GM18909 (cell line): Measurements from ENCODE around the gene LIPK.

Experiments used
- ATAC-seq: cut with Tn5 transposase; IDR thresholded peaks from one replicate; pipeline ENCODE4 v1.9.1; 2021; ENCODE audit warnings: mild to moderate bottlenecking; ENCODE audit not compliant: unreplicated experiment, poor library complexity

The LIPK gene

DNA sequence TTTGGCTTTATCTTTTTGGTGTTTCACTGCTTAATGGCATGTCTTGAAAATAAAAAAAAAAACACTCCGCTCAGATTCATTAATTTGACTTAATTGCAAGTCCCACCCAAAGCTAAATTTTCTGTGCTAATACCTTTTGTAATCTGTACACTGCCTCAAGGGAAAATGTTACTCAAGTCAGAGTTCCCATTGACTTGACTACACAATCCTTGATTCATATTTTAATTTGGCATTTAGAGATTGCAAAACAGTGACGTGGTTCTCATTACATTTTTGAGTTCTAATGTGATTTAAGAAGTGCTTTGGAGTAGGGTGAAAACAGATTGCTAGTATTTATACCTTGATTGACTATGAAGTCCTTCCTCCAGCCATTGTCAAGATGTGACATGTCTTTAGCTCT is 75.2 kb downstream of the LIPK start:
- no peak for ATAC-seq

DNA sequence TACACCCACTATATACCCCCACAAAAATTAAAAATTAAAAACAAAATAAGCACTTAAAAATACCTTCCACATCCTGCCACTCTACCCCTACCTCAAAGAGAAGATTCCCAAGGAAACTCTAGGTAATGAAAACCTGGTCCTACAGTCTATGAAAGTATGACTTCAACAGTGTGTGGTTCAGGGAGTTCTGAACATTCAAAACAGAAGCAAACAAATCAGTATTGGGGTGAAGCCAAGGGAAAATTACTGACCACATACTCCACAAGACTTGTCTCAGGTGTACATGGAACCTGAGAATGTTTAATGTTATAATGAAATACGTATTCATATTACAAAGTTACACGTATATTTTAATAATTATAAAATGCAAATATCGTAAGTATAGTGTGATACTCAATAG is 76.2 kb downstream of the LIPK start:
- ATAC-seq = no peak

DNA sequence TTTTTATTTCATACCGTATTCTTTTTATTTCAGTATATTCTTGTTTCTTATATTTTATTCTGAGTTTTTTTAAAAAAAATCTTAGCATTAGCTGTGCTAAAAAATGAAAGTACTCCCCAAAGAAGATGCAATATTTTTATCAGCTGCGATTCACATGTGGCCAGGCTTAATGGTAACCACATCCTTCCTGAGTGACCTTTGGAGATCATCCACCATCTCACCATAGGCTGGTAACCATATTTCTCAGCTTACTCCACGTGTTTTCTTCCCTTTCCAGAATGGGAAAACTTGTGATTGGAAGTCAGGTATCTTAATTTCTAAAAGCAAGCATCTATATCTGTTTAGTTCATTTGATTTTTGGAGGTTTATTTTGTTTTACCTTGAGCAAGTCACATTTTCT is 77.7 kb downstream of the LIPK start:
- no peak for ATAC-seq

DNA sequence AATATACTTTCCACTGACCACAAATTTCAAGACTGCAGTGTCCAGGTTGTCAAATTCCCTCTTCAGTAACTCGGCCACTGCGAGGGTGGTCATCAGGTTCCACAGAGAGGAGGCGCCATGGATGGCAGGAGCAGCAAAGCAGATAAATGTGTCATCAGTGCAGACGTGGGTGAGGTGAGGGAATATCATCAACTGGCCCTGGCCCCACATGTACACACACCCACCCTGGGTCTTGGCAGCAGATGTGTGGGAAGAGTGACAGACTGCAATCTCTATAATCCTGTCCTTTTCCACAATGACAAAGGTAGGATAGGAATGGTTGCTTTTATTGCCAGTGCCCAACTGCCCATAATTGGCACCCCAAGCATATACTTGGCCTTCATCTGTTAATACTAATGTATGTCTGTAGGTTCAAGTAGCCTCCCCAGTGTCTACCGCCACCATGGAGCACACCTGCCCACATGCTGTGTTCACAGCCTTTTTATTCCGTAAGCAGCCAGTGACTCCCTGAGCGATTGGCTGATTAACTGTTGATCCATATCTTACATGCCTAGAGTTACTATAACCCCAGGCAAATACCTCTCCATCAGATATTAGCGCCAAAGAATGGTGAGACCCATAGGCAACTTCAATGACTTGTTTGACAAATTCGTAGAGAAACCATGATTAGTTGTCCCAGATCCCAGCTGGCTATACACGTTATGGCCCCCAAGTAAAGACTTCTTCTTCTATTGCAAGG is 80.2 kb downstream of the LIPK start:
- no peak for ATAC-seq

DNA sequence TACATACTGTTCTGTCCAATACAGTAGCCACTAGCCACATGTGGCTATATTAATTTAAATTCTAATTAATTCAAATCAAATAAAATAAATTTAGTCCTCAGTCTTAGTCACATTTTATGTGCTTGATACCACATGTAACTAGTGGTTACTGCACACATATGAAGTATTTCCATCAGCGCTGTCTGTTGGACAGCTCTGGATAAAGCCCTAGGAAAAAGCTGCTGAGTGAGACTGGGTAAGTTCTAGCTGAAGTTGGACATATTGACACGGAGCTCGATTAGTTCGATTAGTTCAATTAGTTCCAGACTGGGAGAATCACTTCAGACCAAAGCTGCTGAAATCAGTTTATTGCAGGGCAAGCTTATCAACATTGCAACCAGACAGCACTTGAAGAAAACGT is 81.4 kb downstream of the LIPK start:
- ATAC-seq = no peak

DNA sequence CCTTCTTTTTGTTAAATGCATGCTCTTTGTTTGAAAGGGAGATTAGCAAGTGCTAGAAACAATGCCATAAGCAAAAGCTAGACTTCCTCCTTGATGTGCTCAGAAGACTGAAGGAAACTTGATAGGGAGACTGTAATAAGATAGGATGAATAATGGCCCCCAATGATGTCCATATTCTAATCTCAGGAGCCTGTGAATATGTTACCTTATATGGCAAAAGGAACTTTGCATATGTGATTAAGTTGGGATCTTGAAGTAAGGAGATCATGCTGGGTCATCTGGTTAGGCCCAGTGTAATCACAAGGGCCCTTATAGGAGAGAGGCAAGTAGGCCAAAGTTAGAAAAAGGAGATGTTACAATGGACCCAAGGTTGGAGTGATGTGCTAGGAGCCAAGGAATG is 82.9 kb downstream of the LIPK start:
- no peak for ATAC-seq

DNA sequence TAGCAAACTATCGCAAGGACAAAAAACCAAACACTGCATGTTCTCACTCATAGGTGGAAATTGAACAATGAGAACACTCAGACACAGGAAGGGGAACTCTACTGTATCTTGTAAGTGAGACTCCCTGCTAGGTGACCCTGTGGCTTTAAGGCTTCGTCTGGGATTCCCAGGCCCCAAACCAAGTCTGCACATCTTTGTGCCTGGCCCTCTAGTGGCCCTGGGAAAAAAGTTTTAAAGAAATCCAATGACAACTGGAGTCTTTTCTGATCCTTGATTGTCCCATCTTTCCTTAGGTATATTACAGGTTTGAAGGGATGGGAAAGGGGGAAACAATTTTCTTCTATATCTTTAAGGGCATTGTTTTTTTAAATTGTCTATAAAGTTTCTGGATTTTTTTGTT is 85.9 kb downstream of the LIPK start:
- no peak for ATAC-seq

DNA sequence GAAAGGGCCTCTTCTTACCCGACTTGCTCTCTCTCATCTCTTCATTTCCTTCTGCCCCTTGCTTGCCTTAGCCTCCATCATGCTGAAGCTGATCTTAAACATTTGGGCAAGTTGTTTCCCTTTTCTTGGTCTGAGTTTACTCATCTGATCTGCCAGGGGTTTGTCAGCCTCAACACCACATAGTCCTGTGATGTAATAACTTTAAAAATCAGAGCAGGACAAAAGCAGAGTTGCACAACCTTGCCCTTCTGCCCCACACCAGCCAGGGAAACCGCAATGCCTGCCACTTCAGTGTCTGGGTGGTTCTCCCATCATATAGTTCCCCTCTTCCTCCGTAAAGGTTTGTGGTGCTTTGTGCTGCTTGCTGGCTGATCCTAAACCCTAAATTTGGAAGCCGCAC is 86.6 kb downstream of the LIPK start:
- ATAC-seq = no peak

DNA sequence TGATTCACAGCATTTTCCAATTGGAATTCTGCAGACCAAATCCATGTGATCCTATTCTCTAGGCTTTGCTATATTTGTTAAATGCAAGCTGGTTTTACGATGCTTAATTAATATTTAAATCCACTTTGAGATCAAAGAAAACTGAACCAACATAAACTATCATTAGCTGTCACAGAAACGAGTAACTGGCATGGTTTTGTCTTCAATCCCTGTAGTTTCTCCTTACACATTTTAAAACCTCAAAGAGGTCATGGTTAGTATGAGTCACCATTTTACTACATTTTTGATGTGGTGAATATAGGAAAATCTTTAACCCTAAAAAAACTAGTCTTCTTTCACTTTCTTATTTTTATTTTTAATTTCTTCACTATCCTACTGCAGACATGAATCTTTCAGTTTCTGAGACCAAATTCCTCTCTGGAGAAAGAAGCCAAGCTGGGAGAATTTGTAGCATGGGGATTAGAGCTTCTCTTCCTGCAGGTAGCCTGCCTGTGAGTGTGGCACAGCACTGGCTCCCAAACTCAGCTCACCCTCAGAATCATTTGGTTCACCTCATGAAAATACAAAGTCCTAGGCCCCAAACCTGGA is 87.8 kb downstream of the LIPK start:
- no peak for ATAC-seq

DNA sequence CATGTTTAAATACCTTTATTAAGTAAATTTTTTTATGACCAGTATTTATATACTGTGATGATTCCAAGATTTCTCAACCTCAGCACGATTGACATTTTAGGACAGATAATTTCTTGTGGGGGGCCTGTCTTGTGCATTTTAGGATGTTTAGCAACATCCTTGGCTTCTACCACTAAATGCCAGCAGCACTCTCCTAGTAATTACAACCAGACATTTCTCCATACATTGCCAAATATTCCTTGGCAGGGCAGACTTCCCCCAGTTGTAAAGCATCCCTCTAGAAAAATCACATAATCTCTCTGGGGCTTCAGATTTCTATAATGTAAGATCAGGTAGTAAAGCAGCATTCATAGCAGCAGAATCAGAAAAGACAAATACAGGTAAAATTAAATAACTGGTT is 88.7 kb downstream of the LIPK start:
- ATAC-seq = no peak

DNA sequence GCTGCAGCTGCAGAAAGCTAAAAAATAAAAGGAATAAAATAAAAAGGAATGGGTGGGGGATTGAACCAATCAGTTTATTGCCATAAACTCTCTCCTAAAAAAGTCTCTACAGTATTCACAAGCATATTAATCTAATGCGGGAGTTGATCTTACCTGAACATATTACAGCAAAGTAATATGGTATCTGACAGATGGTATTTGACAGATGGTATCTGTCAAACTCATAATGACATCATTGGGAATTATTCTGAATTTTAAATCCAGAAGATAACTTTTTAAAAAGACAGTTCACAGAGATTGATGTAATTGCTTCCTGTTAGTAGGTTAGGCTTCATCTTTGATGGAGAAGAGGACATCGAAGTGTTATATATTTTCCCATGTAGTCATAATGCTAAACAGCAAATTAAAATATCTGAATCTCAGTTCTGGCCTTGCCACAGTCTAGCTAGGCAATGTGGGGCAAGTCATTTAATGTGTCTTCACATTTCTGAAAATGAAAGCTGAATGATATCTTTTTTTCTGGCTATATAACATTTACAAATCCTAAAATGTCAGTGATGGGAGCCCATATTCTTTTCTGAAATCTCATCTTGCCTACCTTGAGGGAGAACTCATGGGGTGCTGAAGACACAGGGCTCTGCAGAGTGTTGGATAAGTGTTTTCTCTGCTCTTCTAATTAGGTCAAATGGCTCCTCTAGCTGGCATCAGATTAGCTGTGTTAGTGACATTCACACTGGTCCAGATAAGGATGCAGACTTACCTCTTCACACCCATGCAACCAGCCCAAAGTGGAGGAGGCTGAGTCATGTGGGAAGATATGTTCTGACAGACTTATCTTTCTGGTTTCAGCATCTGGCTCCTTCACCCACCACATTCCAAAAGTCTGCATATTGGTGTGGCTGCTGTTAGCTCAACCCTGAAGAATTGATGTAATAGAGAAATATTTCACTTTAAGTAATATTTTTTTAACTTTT is 94.4 kb downstream of the LIPK start:
- ATAC-seq = no peak
